GM19193 (cell line): ENCODE data around the gene TTC1.

Experiments
- POLR2A ChIP-seq: IDR thresholded peaks from 4 replicates; pipeline ENCODE4 v1.6.1; 2011; ENCODE audit not compliant: insufficient read depth, insufficient read length; ENCODE audit errors: extremely low read depth

Gene TTC1

DNA sequence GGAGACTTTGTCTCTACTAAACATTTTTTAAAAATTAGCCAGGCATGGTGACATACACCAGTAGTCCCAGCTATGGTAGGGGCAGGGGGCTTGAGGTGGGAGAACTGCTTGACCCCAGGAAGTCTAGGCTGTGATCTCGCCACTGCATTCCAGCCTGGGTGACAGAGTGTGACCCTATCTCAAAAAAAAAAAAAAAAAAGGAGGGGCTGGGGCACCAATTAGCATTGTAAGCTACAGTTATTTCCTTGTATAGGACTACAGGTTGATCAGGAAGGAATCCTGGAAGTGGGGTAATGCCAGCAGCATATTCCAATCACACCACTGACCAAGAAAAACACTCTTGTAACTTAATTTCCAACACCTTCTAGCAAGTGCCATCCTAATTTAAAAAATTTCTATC is 78.3 kb downstream of the TTC1 start:
- no peak for TF ChIP-seq POLR2A

DNA sequence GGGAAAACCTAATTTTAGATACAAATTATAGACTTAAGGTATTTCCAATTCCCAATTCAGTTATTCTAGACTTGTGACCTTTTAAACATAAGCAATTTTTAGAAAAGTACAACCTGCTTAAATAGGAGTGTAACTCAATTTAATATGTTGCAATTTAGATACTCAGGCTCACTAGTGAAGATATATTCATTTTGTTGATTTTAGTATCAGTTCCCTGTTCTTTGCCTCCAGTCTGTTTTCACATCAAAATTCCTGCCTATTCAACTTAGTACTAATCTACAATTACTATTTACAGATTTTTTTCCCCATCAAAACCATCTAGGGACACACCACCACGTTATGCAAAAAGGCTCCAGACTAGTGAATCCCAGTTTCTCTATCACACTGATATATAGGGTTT is 79.9 kb downstream of the TTC1 start:
- TF ChIP-seq POLR2A: no peak

DNA sequence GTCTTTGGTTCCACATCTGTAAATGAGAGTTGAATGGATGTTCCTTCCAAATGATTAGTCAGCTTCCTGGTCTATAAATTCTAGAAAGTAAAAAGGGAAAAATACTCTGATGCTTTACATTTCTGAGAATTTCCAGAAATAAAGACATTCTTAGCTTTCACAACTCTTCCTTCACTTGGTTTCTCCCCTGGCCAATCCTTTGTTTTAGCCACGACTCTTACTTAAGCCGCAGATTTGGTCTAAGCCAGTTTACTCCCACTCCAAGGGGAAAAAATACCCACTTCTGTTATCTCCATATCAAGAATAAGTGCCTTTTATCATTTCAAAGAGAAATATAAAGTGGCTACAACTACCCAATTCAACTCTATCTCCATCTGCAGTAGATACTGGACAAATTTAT is 80.6 kb downstream of the TTC1 start:
- TF ChIP-seq POLR2A: no peak

DNA sequence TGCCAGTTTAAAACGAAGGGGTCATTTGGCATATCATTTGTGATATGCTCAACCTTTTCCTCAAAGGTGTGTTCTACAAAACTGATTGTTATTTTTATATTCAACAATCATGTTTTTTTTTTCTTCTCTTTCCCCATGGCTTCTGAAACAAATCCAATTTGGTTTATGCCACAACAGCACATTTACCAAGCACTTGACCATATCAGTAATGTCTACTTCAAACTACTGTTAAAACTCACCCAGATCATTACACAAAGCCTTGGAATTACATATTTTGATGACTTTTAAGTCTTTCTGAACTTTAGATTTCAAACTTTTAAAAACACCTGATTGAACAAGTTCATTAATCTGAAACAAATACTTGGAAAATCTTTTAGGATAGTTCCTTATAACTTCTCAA is 81.1 kb downstream of the TTC1 start:
- no peak for TF ChIP-seq POLR2A

DNA sequence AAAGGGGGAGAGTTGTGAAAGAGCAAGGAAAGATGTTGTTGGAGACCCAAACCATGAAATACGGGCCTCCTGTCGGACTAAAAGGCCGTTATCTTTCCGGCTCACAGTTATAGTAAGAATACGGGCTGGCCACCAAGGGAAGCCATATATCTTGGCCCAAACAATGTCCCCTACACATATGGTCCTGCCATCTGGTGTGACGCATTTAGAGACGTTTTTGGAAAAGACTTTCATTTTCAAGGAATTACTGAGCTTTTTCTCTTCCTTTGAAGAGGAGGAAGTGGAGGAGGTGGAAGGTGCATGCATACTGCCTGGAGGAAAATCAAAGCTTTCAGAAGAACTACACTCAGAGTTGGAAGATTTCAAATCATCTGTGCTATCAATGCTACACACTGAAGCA is 83.6 kb downstream of the TTC1 start:
- TF ChIP-seq POLR2A: no peak

DNA sequence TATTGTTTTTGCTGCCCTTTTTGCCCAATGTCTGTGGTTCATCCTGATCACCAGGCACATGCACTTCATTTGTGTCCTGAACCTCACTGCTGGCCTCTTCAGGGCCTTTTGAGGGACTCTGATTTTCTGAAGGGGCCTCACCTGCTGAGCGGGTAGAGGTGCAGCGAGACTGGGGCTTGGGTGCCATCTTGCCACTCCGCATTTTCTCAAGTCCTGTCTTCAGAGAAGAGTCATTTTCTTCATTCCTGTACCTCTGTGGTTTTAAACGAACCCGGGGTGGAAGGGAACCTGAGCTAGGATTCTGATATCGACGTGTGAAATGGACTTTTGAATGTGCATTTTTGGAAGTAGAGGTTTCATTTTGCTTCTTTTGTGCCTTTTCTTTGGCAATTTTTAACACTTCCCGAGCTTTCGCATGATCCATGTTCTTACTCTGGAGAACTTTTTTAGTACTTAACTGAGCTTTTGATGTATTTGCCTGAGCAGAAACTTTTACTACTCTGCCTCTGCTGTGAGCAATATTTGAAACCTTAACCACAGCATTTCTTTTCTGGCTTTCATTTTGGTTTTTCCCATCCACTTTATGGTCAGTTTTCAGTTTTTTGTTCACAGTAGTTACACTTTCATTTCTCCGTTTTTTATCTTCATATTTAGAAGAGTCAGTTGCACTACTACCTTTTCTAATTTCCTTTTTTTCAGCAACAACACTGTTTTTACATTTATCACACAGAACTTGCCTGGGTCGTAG is 84.2 kb downstream of the TTC1 start:
- TF ChIP-seq POLR2A: no peak

- no peak for TF ChIP-seq POLR2A
Measured at GRCh38 chr5:160096178-160096577, 87.2 kb downstream of the TTC1 start.

- TF ChIP-seq POLR2A: no peak
Measured at GRCh38 chr5:160097991-160098390, 89.1 kb downstream of the TTC1 start.

GRCh38 chr5:160105686-160106360 is 96.9 kb downstream of the TTC1 start:
- TF ChIP-seq POLR2A: no peak

- TF ChIP-seq POLR2A: no peak
Measured at GRCh38 chr5:160108124-160108523, 99.2 kb downstream of the TTC1 start.
